Measurements from ENCODE around the gene S100A13.

Gene S100A13

GRCh38 chr1:153651771-153652170 is 24.5 kb upstream of the S100A13 start:
- Histone ChIP-seq H3K79me2 (ENCODE audit: insufficient read depth, low read length) (no peaks in the 10 kb centered on the region), H2AFZ (ENCODE audit: low read length) (no peak overlapping the region), H3K27ac (ENCODE audit: low read depth, low read length, poor library complexity, severe bottlenecking) (no peak overlapping the region), H3F3A (ENCODE audit: insufficient read depth, low read length) (peaks cover 6% of the 10 kb centered on the region; the same call in 1 of the 2 replicates), H3K4me1 (ENCODE audit: insufficient read depth, low read length, severe bottlenecking) (peaks cover 6% of the 10 kb centered on the region), H3K9me3 (ENCODE audit: low read length) (no peaks in the 10 kb centered on the region), H3K4me3 (ENCODE audit: low read depth, low read length, poor library complexity, severe bottlenecking) (no peak overlapping the region), H3K9ac (ENCODE audit: low read length) (no peak overlapping the region), H3K9me2 (ENCODE audit: low read depth, low read length) (no peaks in the 10 kb centered on the region), H3K4me2 (ENCODE audit: low read length) (no peak overlapping the region), H3K36me3 (ENCODE audit: insufficient read depth, low read length) (peaks cover 6% of the 10 kb centered on the region), H4K20me1 (ENCODE audit: insufficient read depth, low read length) (no peaks in the 10 kb centered on the region), H3K27me3 (ENCODE audit: insufficient read depth, low read length) (no peaks in the 10 kb centered on the region)
- TF ChIP-seq EZH2 (IDR thresholded peaks at IDR 0.05; ENCODE audit: borderline replicate concordance, low read length) (no peak), CTCF (IDR thresholded peaks at IDR 0.05; ENCODE audit: low read length) (no peak)

GRCh38 chr1:153649863-153650235 is 22.5 kb upstream of the S100A13 start:
- peaks cover 6% of the 10 kb centered on the region for H3K4me1 ChIP-seq (ENCODE audit: insufficient read depth, low read length, severe bottlenecking)
- no peaks in the 10 kb centered on the region for H3K9me2 ChIP-seq (ENCODE audit: low read depth, low read length)
- no peak overlapping the region for H3K27ac ChIP-seq (ENCODE audit: low read depth, low read length, poor library complexity, severe bottlenecking)
- no peaks in the 10 kb centered on the region for H3K27me3 ChIP-seq (ENCODE audit: insufficient read depth, low read length)
- H2AFZ ChIP-seq (ENCODE audit: low read length): no peak overlapping the region
- TF ChIP-seq CTCF (IDR thresholded peaks at IDR 0.05; ENCODE audit: low read length): no peak
- no peak for TF ChIP-seq EZH2 (IDR thresholded peaks at IDR 0.05; ENCODE audit: borderline replicate concordance, low read length)
- H3K79me2 ChIP-seq (ENCODE audit: insufficient read depth, low read length): no peaks in the 10 kb centered on the region
- peaks cover 25% of the 10 kb centered on the region for H3K36me3 ChIP-seq (ENCODE audit: insufficient read depth, low read length)
- H3K4me3 ChIP-seq (ENCODE audit: low read depth, low read length, poor library complexity, severe bottlenecking): no peak overlapping the region
- H4K20me1 ChIP-seq (ENCODE audit: insufficient read depth, low read length): no peaks in the 10 kb centered on the region
- no peaks in the 10 kb centered on the region for H3K9me3 ChIP-seq (ENCODE audit: low read length)
- no peak overlapping the region for H3K9ac ChIP-seq (ENCODE audit: low read length)
- no peak overlapping the region for H3K4me2 ChIP-seq (ENCODE audit: low read length)
- H3F3A ChIP-seq (ENCODE audit: insufficient read depth, low read length): peaks cover 6% of the 10 kb centered on the region; the same call in 1 of the 2 replicates

GRCh38 chr1:153649137-153649862 is 22.0 kb upstream of the S100A13 start:
- Histone ChIP-seq H3K27ac (ENCODE audit: low read depth, low read length, poor library complexity, severe bottlenecking) (no peak overlapping the region), H2AFZ (ENCODE audit: low read length) (no peak overlapping the region), H3K9me2 (ENCODE audit: low read depth, low read length) (no peaks in the 10 kb centered on the region), H3K4me3 (ENCODE audit: low read depth, low read length, poor library complexity, severe bottlenecking) (no peak overlapping the region), H3F3A (ENCODE audit: insufficient read depth, low read length) (peaks cover 5% of the 10 kb centered on the region; the same call in 1 of the 2 replicates), H3K9ac (ENCODE audit: low read length) (no peak overlapping the region), H3K4me2 (ENCODE audit: low read length) (no peak overlapping the region), H3K4me1 (ENCODE audit: insufficient read depth, low read length, severe bottlenecking) (peaks cover 6% of the 10 kb centered on the region), H3K79me2 (ENCODE audit: insufficient read depth, low read length) (no peaks in the 10 kb centered on the region), H3K36me3 (ENCODE audit: insufficient read depth, low read length) (peaks cover 31% of the 10 kb centered on the region), H4K20me1 (ENCODE audit: insufficient read depth, low read length) (no peaks in the 10 kb centered on the region), H3K27me3 (ENCODE audit: insufficient read depth, low read length) (no peaks in the 10 kb centered on the region), H3K9me3 (ENCODE audit: low read length) (no peaks in the 10 kb centered on the region)
- TF ChIP-seq CTCF (IDR thresholded peaks at IDR 0.05; ENCODE audit: low read length) (no peak), EZH2 (IDR thresholded peaks at IDR 0.05; ENCODE audit: borderline replicate concordance, low read length) (no peak)

Measured in OCI-LY1 (cell line).